Renal cortex interstitium (tissue), 11 donors: ENCODE measurements around the gene ARL10. TPM values are rescaled to one million over a fixed set of nuclear protein-coding genes. Genes with fewer than 3 reads are reported as not detected.

Experiments
- DNase-seq, 11 donors: peaks; one replicate each; pipeline ENCODE4 v3.0.0-alpha.2; 2013; ENCODE audit warnings: low read depth in 9 of 11, low spot score in 4 of 11; ENCODE audit errors: extremely low read depth in 1 of 11
- polyA plus RNA-seq, 3 donors: library from polyadenylated mRNA; unstranded; fragments of 120-200 nt; gene quantifications; one replicate each; pipeline ENCODE4 v1.2.1, GENCODE V29; 2013; ENCODE audit not compliant: insufficient read length in 3 of 3

Gene ARL10
- polyA plus RNA-seq, 3 donors: 11.8 to 15.9 (median 12.2) TPM

- no peak for DNase-seq
Measured at GRCh38 chr5:176355400-176356178, 9.7 kb upstream of the ARL10 start.

DNA sequence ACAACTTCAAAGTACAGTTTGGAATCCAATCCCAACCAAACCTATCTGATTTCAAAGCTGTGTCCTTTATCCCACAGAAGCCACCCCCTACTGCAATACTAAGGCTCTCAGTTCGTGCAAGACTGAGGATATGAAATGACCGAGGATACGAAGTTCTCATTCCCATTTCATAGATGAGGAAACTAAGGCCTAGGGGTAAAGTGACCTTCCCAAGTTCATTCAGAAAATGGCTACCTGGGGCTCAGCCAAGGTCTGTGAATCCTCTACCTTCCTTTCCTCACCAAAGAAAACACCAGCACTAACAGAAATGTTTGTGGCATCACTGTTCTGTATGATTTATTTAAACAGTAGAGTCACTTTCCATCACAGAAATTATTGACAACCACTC is 9.1 kb upstream of the ARL10 start:
- DNase-seq: no peak

GRCh38 chr5:176359658-176360057 is 5.6 kb upstream of the ARL10 start:
- DNase-seq: no peak

DNA sequence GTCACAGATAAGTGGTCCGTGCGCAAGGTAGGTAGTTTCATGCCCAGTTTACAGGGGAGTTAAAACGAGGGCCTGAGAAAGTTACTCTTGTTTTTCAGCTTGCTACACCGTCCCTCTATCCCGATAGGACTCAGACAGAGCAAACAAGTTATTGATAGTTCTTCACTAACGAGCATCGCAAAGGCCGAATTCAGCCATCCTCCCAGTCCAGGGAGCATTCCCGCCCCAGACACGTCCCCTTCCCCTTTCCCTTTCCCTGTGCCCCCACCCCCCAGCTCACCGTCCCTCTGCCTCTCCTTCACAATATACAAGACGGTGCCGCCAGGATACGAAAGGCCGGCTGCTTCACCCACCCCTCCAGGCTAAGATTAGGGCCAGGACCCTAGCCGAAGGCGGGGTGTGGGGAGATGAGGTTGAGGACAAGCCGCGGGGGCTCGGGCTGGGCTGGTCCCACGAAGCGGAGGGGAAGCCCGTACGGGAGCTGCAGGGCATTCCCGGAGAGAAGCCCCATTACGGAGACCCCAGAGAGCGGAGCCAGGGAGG is 4.3 kb upstream of the ARL10 start:
- peak in 2 of 11 donors; percentile 4 to 17 for DNase-seq

DNA sequence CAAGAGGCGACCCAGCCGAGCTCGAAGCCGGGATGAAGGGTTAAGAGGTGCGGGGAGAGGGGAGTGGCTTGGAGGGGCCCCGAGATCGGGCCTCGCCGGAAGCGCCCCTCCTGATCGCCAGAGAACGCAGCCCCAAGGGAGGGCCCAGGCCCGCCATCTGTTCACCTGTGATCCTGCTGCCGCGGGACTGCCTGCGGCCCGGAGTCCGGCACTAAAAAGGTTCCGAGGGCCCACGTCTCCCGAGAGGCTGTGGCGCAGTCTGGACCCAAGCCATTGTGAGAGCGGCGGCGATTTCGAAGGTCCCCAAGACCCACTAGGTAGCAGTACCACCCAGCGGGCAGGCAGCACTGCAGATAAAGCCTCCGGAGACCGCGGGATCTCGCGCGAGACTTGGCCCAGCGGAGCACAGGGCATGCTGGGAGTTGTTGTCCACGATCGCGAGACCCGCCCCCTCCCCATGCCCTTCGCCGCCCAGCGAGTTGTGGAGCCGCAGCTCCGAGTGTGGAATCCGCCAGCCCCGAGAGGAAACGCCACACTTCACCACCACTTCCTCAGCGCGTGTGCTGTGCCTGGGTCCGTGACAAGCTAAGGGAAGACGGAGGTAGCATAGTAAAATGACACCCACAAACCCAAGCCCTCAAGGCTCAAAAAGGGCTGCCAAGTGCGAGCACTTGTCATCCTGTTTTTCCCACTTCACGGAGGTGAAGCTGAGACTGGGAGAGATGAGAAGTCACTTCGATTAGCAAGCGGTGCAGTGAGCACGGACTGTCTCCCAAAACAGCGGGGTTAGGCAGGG is 3.7 kb upstream of the ARL10 start, which contains the start of gene KIAA1191:
Gene KIAA1191, minus strand, starts transcription at position 328 of the 796 bp plus-strand sequence. CDS start 2,256 bp downstream, outside the sequence.
- peak; percentile 68 to 92 (median 83) for DNase-seq

DNA sequence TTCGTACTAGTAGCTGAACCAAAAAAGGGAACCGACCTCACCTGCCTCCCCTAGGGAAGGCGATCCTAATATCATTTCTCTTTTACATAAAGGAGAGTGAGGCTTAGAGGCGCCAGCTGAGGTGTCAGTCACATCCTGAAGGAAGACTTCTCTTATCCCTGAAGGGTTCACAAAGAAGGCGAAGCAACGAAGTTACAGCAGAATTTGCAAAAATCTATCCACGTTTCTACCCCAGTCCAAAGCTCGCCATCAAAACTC is 3.1 kb upstream of the ARL10 start:
- no peak for DNase-seq

GRCh38 chr5:176364765-176365350 is 429 bp upstream of the ARL10 start:
- DNase-seq: no peak

DNA sequence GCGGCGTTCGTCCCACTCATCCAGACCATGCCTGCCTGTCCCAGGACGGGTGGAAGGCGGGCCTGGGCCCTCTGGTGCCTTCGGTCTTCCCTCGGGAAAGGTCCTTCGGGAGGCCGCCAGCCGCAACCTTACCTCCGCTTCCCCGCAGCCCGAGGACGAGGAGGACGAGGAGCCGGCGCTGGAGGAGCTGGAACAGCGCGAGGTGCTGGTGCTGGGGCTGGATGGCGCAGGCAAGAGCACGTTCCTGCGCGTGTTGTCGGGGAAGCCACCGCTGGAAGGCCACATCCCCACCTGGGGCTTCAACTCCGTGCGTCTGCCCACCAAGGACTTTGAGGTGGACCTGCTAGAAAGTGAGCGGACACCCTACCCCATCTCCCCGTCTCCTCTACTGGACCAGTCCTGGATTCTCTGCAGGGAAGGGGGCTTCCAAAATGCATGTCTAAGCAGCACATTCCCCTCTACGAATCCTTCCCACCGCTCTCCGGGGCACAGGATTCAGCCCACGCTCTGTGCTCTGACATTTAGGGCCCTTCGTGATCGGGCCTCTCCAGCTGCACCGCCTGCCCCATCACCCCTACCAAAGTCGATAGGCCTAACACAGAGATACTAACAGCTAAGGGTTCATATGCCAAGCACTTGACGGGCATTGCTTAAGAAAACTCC is 1.1 kb downstream of the ARL10 start:
- no peak for DNase-seq

- no peak for DNase-seq
Measured at GRCh38 chr5:176368726-176369125, 3.4 kb downstream of the ARL10 start.

- DNase-seq: no peak
Measured at GRCh38 chr5:176369934-176370711, 4.8 kb downstream of the ARL10 start.

DNA sequence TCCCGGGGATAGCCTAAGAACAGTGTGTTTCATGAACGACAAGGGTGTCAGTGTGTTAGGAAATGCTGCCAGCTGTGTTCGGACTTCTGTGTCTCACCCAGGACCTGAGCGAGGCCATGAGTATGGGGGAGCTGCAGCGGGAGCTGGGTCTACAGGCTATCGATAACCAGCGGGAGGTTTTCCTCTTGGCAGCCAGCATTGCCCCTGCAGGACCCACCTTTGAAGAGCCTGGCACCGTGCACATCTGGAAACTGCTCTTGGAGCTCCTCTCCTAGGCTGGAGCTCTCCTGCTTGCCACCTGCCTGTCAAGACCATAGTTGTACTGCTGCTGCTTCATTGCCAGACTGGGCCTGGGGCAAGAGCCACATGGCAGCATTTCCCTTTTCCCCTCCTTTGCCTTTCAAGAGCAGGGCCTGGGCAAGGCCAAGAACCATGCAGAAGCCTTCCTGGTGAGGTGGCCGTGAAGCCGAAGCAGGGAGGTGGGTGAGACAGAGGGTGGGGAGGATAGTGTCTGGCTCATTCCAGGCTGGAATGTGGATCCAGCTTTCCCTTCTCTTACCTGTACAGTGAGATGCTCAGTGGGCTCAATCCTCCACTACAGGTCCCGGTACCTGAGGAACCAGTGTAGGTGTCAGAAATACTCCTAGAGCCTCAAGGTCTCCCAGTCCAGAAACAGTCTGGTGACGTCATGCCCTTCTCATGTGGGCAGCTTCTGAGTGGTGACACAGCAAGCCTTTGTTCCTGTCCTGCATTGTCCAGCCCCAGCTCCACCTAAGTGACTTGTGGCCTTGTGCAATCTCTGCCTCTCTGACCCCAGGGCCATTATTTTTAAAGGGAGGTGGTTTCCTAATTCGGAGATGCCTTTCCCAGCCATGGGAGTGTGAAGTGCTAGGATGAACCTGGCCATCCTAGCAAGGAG is 6.6 kb downstream of the ARL10 start:
- DNase-seq: no peak

DNA sequence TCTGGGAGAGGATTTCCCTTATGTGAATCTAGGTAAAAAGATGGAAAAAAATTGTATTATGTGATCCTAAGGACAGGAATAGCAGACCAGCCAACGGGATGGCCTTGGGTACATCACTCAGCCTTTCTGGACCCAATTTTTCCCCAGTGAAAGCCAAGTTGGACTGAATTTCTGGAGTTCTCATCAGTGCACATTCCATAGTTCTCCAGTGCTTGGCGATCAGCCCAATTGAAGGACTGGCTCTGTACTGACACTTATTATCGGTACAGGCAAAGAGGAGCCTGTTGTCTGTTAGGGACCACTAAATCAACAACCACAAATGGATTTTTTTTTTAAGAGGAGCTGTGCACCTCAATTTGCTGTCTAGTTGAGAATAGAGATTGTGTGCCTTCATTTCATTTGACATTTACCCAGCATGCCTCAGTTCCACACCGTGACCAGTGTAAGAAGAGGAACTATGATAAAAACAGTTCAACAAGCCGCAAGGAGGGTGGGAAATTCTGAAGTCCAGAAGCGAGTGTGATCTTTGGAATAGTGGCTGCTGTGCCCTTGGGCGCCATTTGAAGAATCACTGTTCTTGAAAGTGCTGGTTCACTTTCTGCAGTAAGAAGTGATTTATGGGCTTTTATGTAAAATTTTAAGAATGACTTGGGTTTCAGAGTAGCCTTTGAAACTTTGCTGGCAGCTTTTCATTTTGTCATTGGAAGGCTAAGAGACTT is 8.0 kb downstream of the ARL10 start:
- DNase-seq: no peak

DNA sequence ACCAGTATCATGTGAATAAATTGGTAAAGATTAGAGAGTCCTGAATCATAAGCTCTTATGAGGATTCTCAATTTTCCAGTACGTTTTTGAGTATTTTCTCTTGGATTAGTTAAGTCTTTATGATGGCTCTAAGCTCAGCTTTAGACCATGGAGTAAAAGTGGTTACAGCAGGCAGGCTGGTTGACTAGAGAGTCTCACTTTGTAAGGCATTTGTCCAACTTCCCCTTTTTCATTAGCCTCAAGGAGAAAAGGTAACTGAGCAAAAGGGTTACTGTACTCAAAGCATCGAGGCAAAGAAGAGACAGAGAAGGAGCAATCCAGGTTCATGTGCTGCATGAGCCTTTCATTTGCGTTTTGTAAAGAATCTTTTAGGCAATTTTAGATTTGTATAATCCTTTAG is 14.6 kb downstream of the ARL10 start:
- DNase-seq: no peak

DNA sequence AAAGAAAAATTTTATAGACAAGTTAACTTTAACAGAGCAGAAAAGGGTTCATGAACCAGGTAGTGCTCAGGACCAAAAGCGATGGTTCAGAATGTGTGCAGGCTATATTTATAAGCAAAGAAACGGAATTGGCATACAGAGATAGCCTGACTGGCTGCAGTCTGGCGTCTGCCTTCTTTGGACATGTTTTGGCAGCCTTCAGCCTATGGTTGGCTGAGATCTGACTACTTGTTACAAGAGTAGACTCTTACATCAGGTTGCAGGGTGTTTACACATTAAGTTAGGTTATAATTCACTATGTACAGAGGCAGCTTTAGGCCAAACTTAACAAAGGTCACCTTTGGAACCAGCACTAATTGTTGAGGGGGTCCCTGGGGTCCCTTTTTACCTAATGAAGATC is 16.1 kb downstream of the ARL10 start:
- DNase-seq: no peak

GRCh38 chr5:176381979-176382378 is 16.7 kb downstream of the ARL10 start:
- no peak for DNase-seq

- no peak for DNase-seq
Measured at GRCh38 chr5:176382721-176383120, 17.4 kb downstream of the ARL10 start.

DNA sequence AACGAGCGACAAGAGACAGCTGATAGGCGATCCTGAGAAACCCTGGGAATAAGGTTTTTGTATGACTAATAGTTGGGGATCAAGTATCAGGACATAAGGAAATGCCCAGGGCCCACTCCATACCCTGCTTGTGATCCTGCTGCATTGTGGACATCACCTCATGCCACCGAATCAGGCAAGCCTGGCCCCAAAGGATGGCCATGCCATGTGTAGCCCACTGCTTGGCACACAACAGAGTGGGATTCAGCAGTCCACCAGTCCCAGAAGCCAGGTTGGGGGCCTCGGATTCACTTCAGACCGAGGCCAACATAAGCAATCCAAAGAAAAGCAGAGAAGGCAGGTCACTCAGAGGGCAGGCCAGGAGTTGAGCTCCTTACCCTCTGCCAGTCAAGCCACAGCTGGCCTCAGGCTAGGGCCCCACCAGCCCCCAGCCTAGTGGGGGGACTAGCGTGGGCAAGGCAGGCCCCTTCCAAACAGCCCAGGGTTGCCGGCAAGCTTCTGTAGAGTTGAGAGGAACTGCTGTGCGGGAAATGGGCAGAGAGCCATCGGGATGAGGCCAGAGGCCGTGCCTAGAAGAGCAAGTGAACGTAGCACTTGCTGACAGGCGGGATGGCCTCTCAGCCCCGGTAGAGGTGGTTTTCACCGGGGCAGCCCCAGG is 18.1 kb downstream of the ARL10 start:
- DNase-seq: no peak
